Measurements from ENCODE around the gene SEMA3G. TPM values are rescaled to one million over a fixed set of nuclear protein-coding genes. Genes with fewer than 3 reads are reported as not detected.

Gene SEMA3G
- total and polyA plus RNA-seq, 4 donors, result 5.1 to 30.8 (median 14.9) TPM

DNA sequence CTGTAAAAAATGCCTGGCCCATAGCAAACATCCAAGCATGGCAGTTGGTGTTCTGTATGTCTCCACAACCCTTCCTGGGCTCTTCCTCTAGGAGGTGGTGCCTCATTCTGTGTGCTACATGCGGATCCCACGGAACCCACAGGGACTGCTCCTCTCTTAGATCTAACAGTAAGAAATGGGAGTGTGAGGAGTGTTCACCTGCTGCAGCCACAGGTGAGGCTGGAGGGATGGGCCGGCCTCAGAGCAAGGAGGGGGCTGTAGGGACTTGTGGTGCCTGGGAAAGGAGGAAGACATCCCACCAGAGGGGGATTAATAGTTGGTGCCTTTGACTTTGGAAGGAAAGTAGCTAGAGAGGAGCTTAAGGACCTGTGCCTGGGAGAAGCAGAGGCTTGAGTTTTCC, 22.2 kb downstream of the SEMA3G start:
- Histone ChIP-seq H3K9ac (ENCODE audit: insufficient read depth in 1 of 2, low read length in 2 of 2) (no peak overlapping the region), H3K27ac (ENCODE audit: low read depth in 1 of 2, low read length in 1 of 2) (no peak overlapping the region), H3K9me3 (ENCODE audit: control insufficient read depth in 4 of 4, insufficient read depth in 3 of 4, low read length in 3 of 4) (no peaks in the 10 kb centered on the region), H3K4me3 (no peak overlapping the region), H3K4me1 (ENCODE audit: control insufficient read depth in 5 of 5, insufficient read depth in 5 of 5, low read length in 5 of 5) (peaks cover 0 to 12% (median 0%) of the 10 kb centered on the region in 5 donors), H3K27me3 (ENCODE audit: control insufficient read depth in 3 of 3, insufficient read depth in 3 of 3, low read length in 2 of 3) (no peaks in the 10 kb centered on the region), H3K36me3 (ENCODE audit: control insufficient read depth in 4 of 4, insufficient read depth in 4 of 4, low read length in 4 of 4) (no peaks in the 10 kb centered on the region)
- WGBS, 2 donors, result 94 to 96% methylated on average over 3 of the region's 3 CpGs
- TF ChIP-seq, protein P1, sequence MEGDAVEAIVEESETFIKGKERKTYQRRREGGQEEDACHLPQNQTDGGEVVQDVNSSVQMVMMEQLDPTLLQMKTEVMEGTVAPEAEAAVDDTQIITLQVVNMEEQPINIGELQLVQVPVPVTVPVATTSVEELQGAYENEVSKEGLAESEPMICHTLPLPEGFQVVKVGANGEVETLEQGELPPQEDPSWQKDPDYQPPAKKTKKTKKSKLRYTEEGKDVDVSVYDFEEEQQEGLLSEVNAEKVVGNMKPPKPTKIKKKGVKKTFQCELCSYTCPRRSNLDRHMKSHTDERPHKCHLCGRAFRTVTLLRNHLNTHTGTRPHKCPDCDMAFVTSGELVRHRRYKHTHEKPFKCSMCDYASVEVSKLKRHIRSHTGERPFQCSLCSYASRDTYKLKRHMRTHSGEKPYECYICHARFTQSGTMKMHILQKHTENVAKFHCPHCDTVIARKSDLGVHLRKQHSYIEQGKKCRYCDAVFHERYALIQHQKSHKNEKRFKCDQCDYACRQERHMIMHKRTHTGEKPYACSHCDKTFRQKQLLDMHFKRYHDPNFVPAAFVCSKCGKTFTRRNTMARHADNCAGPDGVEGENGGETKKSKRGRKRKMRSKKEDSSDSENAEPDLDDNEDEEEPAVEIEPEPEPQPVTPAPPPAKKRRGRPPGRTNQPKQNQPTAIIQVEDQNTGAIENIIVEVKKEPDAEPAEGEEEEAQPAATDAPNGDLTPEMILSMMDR (IDR thresholded peaks at IDR 0.05; ENCODE audit: control extremely low read depth, extremely low read depth), result no peak
- DNase-seq (no peak), ATAC-seq (ENCODE audit: insufficient read depth, low FRiP score) (no peak)

DNA sequence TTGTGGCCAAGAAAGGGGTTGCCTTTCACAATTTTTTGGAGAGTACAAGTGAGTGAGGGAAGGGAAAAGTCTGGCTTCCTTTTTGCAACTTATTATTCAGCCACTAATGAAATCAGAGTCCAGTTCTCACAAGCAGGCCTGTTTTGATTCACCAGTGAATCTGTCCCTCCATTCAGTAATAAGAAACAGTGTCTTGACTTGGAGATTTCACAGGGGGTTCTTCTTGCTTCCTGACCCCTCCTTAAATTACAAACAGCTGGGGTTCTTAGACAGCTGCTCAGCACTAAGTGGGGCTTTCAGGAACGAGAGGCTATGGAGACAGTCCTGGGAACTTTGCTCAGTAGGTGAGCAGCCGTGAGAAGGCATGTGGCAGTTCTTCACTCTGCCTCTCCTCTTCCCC, 24.5 kb downstream of the SEMA3G start:
- no peak for DNase-seq
- H3K9me3 ChIP-seq (ENCODE audit: control insufficient read depth in 4 of 4, insufficient read depth in 3 of 4, low read length in 3 of 4), result no peaks in the 10 kb centered on the region
- no peaks in the 10 kb centered on the region for H3K36me3 ChIP-seq (ENCODE audit: control insufficient read depth in 4 of 4, insufficient read depth in 4 of 4, low read length in 4 of 4)
- H3K27me3 ChIP-seq (ENCODE audit: control insufficient read depth in 3 of 3, insufficient read depth in 3 of 3, low read length in 2 of 3), result no peaks in the 10 kb centered on the region
- no peak for ATAC-seq (ENCODE audit: insufficient read depth, low FRiP score)
- no peak overlapping the region for H3K4me3 ChIP-seq
- WGBS, 2 donors, result 87 to 88% methylated on average over 2 of the region's 2 CpGs
- TF ChIP-seq, protein P1 (IDR thresholded peaks at IDR 0.05; ENCODE audit: control extremely low read depth, extremely low read depth), result no peak
- H3K27ac ChIP-seq (ENCODE audit: low read depth in 1 of 2, low read length in 1 of 2), result no peak overlapping the region
- peaks cover 0 to 12% (median 0%) of the 10 kb centered on the region in 5 donors for H3K4me1 ChIP-seq (ENCODE audit: control insufficient read depth in 5 of 5, insufficient read depth in 5 of 5, low read length in 5 of 5)
- H3K9ac ChIP-seq (ENCODE audit: insufficient read depth in 1 of 2, low read length in 2 of 2), result peak overlapping the region in 1 of 2 donors; percentile 13

DNA sequence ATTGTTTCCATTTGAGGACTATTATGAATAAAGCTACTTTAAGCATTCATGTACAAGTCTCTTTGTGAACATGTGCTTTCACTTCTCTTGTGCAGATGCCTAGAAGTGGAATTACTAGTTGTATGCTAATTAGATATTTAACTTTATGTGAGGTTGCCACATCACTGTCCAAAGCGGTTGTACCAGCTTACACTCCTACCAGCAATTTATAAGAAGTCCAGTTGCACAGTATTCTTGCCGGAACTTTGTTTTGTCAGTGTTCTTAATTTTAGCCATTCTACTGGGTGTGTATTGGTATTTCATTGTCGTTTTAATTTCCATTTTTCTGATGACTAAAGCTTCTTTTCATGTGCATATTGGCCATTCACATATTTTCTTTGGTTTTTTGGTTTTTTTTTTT, 29.1 kb downstream of the SEMA3G start:
- ATAC-seq (ENCODE audit: insufficient read depth, low FRiP score), result no peak

More for the DNA sequence above, 29.1 kb downstream of the SEMA3G start:
- Histone ChIP-seq H3K4me1 (ENCODE audit: control insufficient read depth in 5 of 5, insufficient read depth in 5 of 5, low read length in 5 of 5) (peaks cover 3 to 17% (median 6%) of the 10 kb centered on the region in 5 donors), H3K9me3 (ENCODE audit: control insufficient read depth in 4 of 4, insufficient read depth in 3 of 4, low read length in 3 of 4) (no peaks in the 10 kb centered on the region), H3K4me3 (no peak overlapping the region), H3K36me3 (ENCODE audit: control insufficient read depth in 4 of 4, insufficient read depth in 4 of 4, low read length in 4 of 4) (no peaks in the 10 kb centered on the region), H3K27ac (ENCODE audit: low read depth in 1 of 2, low read length in 1 of 2) (no peak overlapping the region), H3K9ac (ENCODE audit: insufficient read depth in 1 of 2, low read length in 2 of 2) (no peak overlapping the region), H3K27me3 (ENCODE audit: control insufficient read depth in 3 of 3, insufficient read depth in 3 of 3, low read length in 2 of 3) (no peaks in the 10 kb centered on the region)
- DNase-seq, result no peak
- 65 to 81% methylated on average over 3 of the region's 3 CpGs for WGBS, 2 donors
- TF ChIP-seq, protein P1 (IDR thresholded peaks at IDR 0.05; ENCODE audit: control extremely low read depth, extremely low read depth), result no peak
